Measurements from ENCODE around the gene CTDNEP1.

DNA sequence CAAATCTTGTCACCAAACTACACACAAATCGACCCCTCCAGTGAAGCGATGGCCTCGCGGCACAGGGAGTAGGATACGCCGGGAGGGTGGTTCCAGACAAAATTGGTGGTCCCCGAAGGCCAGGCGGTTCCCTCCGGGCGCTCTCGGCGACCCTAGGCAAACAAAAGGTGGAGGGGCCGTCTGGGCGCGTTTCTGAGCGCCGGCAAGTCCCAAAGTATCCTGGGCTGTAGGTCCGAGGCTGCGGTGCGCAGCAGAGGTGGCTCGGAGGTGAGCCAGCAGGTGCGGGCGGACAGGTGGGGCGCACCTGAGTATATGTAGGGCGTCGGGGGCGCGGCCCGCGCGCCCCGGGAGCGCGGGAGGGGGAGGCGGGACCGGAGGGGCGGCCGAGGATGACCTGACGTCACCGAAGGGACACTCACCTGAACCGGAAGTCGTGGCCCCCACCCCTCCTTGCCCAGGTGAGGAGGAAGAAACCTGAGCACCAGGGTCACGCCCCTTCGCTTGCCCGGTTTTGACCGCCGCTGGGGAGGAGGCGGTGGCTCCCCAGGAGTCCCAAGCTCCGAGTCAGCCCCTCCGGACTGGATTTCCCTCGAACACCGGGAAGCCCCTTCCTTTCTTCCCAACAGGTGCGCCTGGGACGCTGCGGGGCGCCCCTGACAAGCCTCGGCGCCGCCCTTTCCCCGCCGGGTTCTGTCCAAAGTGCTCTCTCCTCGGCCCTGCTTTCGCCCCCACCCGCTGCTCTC, 10.8 kb upstream of the CTDNEP1 start, which contains the start of gene CLDN7:
- TF ChIP-seq, protein P1, sequence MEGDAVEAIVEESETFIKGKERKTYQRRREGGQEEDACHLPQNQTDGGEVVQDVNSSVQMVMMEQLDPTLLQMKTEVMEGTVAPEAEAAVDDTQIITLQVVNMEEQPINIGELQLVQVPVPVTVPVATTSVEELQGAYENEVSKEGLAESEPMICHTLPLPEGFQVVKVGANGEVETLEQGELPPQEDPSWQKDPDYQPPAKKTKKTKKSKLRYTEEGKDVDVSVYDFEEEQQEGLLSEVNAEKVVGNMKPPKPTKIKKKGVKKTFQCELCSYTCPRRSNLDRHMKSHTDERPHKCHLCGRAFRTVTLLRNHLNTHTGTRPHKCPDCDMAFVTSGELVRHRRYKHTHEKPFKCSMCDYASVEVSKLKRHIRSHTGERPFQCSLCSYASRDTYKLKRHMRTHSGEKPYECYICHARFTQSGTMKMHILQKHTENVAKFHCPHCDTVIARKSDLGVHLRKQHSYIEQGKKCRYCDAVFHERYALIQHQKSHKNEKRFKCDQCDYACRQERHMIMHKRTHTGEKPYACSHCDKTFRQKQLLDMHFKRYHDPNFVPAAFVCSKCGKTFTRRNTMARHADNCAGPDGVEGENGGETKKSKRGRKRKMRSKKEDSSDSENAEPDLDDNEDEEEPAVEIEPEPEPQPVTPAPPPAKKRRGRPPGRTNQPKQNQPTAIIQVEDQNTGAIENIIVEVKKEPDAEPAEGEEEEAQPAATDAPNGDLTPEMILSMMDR (IDR thresholded peaks at IDR 0.05; ENCODE audit: low read depth, low read length): no peak
- no peak for TF ChIP-seq EZH2phosphoT487 (IDR thresholded peaks at IDR 0.05; ENCODE audit: low read depth)

All from OCI-LY3 (cell line).